ENCODE results near the gene CTNND2.

The CTNND2 gene

GRCh38 chr5:11311272-11311671 lies 593.0 kb downstream of the CTNND2 start:
- DNase-seq (ENCODE audit: low spot score): no peak

GRCh38 chr5:11310158-11310557 lies 594.1 kb downstream of the CTNND2 start:
- no peak for DNase-seq (ENCODE audit: low spot score)

GRCh38 chr5:11306365-11306764 lies 597.9 kb downstream of the CTNND2 start:
- DNase-seq (ENCODE audit: low spot score): peak; percentile 10

GRCh38 chr5:11305245-11305644 lies 599.0 kb downstream of the CTNND2 start:
- no peak for DNase-seq (ENCODE audit: low spot score)

- no peak for DNase-seq (ENCODE audit: low spot score)
Measured at GRCh38 chr5:11304641-11305040, 599.6 kb downstream of the CTNND2 start.

GRCh38 chr5:11302663-11303062 lies 601.6 kb downstream of the CTNND2 start:
- no peak for DNase-seq (ENCODE audit: low spot score)

GRCh38 chr5:11301171-11301570 lies 603.1 kb downstream of the CTNND2 start:
- DNase-seq (ENCODE audit: low spot score): no peak

GRCh38 chr5:11300736-11301135 lies 603.5 kb downstream of the CTNND2 start:
- no peak for DNase-seq (ENCODE audit: low spot score)

GRCh38 chr5:11298877-11299276 lies 605.4 kb downstream of the CTNND2 start:
- DNase-seq (ENCODE audit: low spot score): no peak

- DNase-seq (ENCODE audit: low spot score): no peak
Measured at GRCh38 chr5:11293523-11293922, 610.7 kb downstream of the CTNND2 start.

GRCh38 chr5:11292648-11293356 lies 611.4 kb downstream of the CTNND2 start:
- no peak for DNase-seq (ENCODE audit: low spot score)

GRCh38 chr5:11289733-11290132 lies 614.5 kb downstream of the CTNND2 start:
- no peak for DNase-seq (ENCODE audit: low spot score)

GRCh38 chr5:11289208-11289607 lies 615.0 kb downstream of the CTNND2 start:
- DNase-seq (ENCODE audit: low spot score): no peak

GRCh38 chr5:11281842-11282241 lies 622.4 kb downstream of the CTNND2 start:
- no peak for DNase-seq (ENCODE audit: low spot score)

- DNase-seq (ENCODE audit: low spot score): no peak
Measured at GRCh38 chr5:11277323-11277722, 626.9 kb downstream of the CTNND2 start.

- no peak for DNase-seq (ENCODE audit: low spot score)
Measured at GRCh38 chr5:11273180-11273903, 630.9 kb downstream of the CTNND2 start.

GRCh38 chr5:11269515-11269914 lies 634.7 kb downstream of the CTNND2 start:
- no peak for DNase-seq (ENCODE audit: low spot score)

GRCh38 chr5:11268891-11269290 lies 635.4 kb downstream of the CTNND2 start:
- DNase-seq (ENCODE audit: low spot score): no peak

GRCh38 chr5:11266331-11266730 lies 637.9 kb downstream of the CTNND2 start:
- no peak for DNase-seq (ENCODE audit: low spot score)

GRCh38 chr5:11261241-11261640 lies 643.0 kb downstream of the CTNND2 start:
- no peak for DNase-seq (ENCODE audit: low spot score)

- DNase-seq (ENCODE audit: low spot score): no peak
Measured at GRCh38 chr5:11258001-11258400, 646.2 kb downstream of the CTNND2 start.

- no peak for DNase-seq (ENCODE audit: low spot score)
Measured at GRCh38 chr5:11252523-11252922, 651.7 kb downstream of the CTNND2 start.

- DNase-seq (ENCODE audit: low spot score): no peak
Measured at GRCh38 chr5:11252075-11252474, 652.2 kb downstream of the CTNND2 start.

- peak; percentile 29 for DNase-seq (ENCODE audit: low spot score)
Measured at GRCh38 chr5:11251247-11251646, 653.0 kb downstream of the CTNND2 start.

All from SW480 (cell line).